ENCODE measurements around the gene AKAP8.
"Not testable (repeated sequence)": the region's sequence is repeated elsewhere in the genome, so short reads cannot be mapped to it uniquely, and the experiment has no call there.

Gene AKAP8

DNA sequence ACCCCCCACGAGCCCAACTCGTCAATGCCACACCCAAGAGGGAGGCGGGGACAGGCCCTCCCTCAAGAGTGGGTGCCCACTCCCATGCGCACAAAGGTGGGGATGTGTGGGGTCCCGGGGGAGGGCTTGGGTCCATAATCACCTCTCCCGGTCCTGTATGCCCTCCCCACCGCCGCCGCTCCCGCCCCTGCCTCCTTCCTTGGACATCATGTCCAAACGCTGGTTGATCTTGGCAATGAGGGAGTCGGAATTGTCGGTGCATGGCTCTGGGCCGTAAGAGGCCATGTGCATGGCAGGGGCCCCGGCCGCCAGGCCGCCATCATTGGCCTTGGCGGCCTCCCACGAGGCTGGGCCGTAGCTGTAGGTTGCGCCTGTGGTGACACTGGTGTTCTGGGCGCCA is 5.9 kb downstream of the AKAP8 start:
- no peak for DNase-seq (ENCODE audit: low spot score)

- no peak for DNase-seq (ENCODE audit: low spot score)
Measured at GRCh38 chr19:15372891-15373301, 6.7 kb downstream of the AKAP8 start.

- DNase-seq (ENCODE audit: low spot score) = no peak
Measured at GRCh38 chr19:15372470-15372869, 7.1 kb downstream of the AKAP8 start.

DNA sequence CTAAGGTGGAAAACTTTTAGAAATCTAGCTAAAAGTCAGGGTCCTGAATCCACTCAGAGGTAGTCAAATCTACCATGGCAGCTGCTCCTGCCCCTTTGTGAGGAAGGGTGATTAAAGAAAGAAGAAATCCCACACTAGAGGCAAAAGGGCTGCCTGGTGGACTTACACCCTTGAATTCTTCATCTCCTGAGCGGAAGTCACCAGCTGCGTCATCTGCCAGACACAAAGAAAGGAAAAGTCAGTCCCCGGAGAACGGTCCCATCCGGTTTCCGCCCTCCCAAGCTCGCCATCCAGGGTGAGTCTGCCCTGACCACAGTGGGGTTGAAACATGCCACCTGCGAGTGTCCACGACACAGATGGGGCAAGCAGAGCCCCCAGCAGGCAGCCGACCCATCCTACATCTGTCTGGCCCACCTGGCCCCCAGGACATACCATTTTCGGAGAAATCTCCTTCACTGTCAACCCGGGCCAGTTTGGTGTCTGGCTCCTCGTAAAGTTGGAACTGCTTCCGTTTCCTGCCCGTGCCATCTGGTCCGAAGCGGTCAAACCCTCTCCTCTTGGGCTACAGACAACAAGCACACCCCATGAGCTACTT is 7.7 kb downstream of the AKAP8 start:
- DNase-seq (ENCODE audit: low spot score) = no peak

GRCh38 chr19:15371119-15371518 is 8.5 kb downstream of the AKAP8 start:
- DNase-seq (ENCODE audit: low spot score) = no peak

GRCh38 chr19:15369594-15369891 is 10.0 kb downstream of the AKAP8 start:
- no peak for DNase-seq (ENCODE audit: low spot score)

GRCh38 chr19:15368798-15369593 is 10.6 kb downstream of the AKAP8 start:
- DNase-seq (ENCODE audit: low spot score) = no peak

GRCh38 chr19:15368051-15368632 is 11.4 kb downstream of the AKAP8 start:
- no peak for DNase-seq (ENCODE audit: low spot score)

DNA sequence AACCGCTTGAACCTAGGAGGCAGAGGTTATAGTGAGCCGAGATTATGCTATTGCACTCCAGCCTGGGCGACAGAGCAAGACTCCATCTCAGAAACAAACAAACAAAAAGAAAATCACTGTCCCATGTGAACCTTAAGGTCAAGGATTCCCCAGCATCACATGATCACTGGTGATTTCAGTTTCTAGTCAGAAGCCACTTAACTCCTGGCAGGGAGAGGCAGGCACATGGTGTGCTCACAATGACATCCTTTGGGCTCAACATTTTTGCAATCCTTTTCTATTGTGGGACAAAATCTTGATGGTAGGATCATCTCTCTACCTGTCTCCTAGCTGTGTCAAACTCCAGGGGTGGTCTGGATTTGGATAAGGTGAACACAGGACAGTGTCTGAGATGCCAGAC is 12.1 kb downstream of the AKAP8 start:
- DNase-seq (ENCODE audit: low spot score) = no peak

GRCh38 chr19:15365264-15365663 is 14.3 kb downstream of the AKAP8 start:
- no peak for DNase-seq (ENCODE audit: low spot score)

DNA sequence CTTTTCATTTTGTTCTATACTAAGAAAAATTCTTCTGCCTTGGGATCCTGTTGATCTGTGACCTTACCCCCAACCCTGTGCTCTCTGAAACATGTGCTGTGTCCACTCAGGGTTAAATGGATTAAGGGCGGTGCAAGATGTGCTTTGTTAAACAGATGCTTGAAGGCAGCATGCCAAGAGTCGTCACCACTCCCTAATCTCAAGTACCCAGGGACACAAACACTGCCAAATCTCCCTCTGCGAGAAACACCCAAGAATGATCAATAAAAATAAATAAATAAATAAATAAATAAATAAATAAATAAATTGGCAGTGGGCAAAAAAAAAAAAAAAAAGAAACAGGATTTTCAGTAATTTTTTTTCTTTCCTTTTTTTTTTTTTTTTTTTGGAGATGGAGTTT is 15.8 kb downstream of the AKAP8 start:
- not testable (repeated sequence) for DNase-seq (ENCODE audit: low spot score)

- DNase-seq (ENCODE audit: low spot score) = not testable (repeated sequence)
Measured at GRCh38 chr19:15363048-15363447, 16.5 kb downstream of the AKAP8 start.

- DNase-seq (ENCODE audit: low spot score) = not testable (repeated sequence)
Measured at GRCh38 chr19:15360015-15360414, 19.6 kb downstream of the AKAP8 start.

GRCh38 chr19:15358918-15359317 is 20.7 kb downstream of the AKAP8 start:
- no peak for DNase-seq (ENCODE audit: low spot score)

DNA sequence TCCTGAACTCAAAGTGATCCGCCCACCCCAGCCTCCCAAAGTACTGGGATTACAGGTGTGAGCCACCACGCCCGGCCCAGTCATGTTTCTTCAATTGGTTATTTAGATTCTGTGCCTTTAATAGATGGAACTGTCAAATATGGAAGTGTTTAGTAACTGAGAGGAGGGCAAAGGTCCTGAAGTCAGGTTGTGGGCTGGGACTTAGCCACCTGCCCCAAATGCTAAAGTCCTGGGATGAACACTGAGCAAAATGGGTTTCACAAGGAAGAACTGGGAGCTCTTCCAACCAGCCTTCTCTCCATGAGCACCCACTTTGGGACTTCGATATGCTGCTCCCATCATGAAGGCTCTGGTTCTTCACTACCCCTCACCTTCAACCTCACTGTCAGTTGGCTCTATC is 21.7 kb downstream of the AKAP8 start:
- no peak for DNase-seq (ENCODE audit: low spot score)

DNA sequence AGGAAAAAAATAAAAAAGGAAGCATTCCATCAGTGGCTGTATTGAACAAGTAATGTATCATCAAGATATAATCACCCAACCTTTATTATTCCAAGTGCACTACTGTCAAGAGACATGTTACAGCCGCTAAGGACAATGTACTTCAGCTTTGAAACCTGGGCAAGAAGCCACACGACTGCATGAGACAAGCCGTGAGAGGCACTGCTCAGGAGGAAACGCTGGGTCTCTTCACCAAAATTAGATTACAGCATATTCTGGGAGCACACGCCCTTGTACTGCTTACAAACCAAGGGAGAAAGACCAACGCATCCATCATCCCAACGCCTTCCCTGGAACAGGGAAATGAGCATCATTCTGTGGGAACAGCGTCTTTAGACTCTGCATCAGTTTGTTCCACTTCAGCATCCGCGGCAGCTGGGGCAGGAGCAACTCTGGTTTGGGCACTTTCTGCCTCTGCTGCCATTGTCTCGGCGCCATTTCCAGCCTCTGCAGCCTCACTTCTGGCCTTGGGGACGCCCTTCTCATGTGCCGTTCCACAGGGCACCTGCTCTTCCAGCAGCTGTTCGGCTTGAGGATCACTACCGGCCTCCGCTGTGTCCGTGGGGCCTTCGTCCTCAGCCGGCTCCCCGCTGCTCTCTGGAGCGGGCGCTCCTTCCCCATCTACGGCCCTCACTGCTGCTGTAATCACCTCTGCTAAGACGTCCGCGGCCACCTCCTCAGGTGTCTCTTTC is 24.9 kb downstream of the AKAP8 start:
- no peak for DNase-seq (ENCODE audit: low spot score)

DNA sequence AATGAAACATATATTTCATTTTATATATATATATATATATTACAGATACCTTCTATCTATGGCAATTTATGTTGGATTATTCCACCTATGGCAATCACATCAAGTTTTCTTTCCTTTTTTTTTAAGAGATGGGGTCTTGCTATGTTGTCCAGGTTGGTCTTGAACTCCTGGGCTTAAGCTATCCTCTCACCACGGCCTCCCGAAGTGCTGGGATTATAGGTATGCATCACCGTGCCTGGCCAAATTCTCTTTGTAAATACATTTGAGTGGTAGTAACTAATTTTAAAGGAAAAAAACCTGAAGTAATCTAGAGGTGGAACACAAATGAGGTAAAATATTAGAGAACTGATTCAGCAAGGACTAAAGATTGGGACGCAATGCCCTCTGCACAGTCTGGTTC is 25.7 kb downstream of the AKAP8 start:
- no peak for DNase-seq (ENCODE audit: low spot score)

DNA sequence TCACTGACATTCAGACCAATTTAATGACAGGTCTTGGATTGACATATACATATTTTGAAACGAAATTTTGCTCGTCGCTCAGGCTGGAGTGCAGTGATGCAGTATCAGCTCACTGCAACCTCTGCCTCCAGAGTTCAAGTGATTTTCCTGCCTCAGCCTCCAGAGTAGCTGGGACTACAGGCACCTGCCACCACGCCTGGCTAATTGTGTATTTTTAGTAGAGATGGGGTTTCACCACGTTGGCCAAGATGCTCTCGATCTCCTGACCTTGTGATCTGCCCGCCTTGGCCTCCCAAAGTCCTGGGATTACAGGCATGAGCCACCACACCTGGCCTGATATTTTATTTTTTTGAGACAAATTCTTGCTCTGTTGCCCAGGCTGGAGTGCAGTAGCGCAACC is 27.1 kb downstream of the AKAP8 start:
- not testable (repeated sequence) for DNase-seq (ENCODE audit: low spot score)

GRCh38 chr19:15341328-15341727 is 38.3 kb downstream of the AKAP8 start:
- DNase-seq (ENCODE audit: low spot score) = not testable (repeated sequence)

GRCh38 chr19:15340086-15340485 is 39.5 kb downstream of the AKAP8 start:
- no peak for DNase-seq (ENCODE audit: low spot score)

- no peak for DNase-seq (ENCODE audit: low spot score)
Measured at GRCh38 chr19:15337202-15337601, 42.4 kb downstream of the AKAP8 start.

GRCh38 chr19:15335992-15336391 is 43.6 kb downstream of the AKAP8 start:
- not testable (repeated sequence) for DNase-seq (ENCODE audit: low spot score)

Measured in SW480 (cell line).